Trophoblast cell (in vitro differentiated cells and primary cell): Measurements from ENCODE around the gene UBE2E2.
"Not testable (repeated sequence)": the region's sequence is repeated elsewhere in the genome, so short reads cannot be mapped to it uniquely, and the experiment has no call there.

Source experiments
- DNase-seq, 2 donors: peaks; one replicate each; pipeline ENCODE4 v3.0.0-alpha.2; 2016
- H2AFZ ChIP-seq: 2 replicates; pipeline ENCODE4 v1.6.1; 2013; ENCODE audit warnings: low read length, moderate library complexity, mild to moderate bottlenecking; ENCODE audit not compliant: insufficient read depth, poor library complexity
- H2AK5ac ChIP-seq: 2 replicates; pipeline ENCODE4 v1.6.1; 2013; ENCODE audit warnings: mild to moderate bottlenecking, low read length
- H2BK120ac ChIP-seq: 2 replicates; pipeline ENCODE4 v1.6.1; 2013; ENCODE audit warnings: low read length, mild to moderate bottlenecking, moderate library complexity; ENCODE audit not compliant: insufficient read depth, poor library complexity
- H2BK12ac ChIP-seq: 2 replicates; pipeline ENCODE4 v1.6.1; 2013; ENCODE audit warnings: mild to moderate bottlenecking, low read length, moderate library complexity
- H2BK5ac ChIP-seq: 2 replicates; pipeline ENCODE4 v1.6.1; 2013; ENCODE audit warnings: low read length, low read depth, moderate library complexity, mild to moderate bottlenecking; ENCODE audit not compliant: poor library complexity
- H3K14ac ChIP-seq: 2 replicates; pipeline ENCODE4 v1.6.1; 2013; ENCODE audit warnings: mild to moderate bottlenecking, low read length
- H3K18ac ChIP-seq: 2 replicates; pipeline ENCODE4 v1.6.1; 2013; ENCODE audit warnings: mild to moderate bottlenecking, low read length
- H3K23ac ChIP-seq: 2 replicates; pipeline ENCODE4 v1.6.1; 2013; ENCODE audit warnings: low read length
- H3K27ac ChIP-seq: 2 replicates; pipeline ENCODE4 v1.5.1; 2013; ENCODE audit warnings: low read depth, mild to moderate bottlenecking, inconsistent platforms, low read length, moderate library complexity
- H3K27me3 ChIP-seq: 2 replicates; pipeline ENCODE4 v1.6.1; 2013; ENCODE audit warnings: inconsistent platforms, mild to moderate bottlenecking, low read length, moderate library complexity; ENCODE audit not compliant: insufficient read depth
- H3K36me3 ChIP-seq, 2 experiments: 1 replicate in 1 of 2; 2 replicates in 1 of 2; pipeline ENCODE4 v1.6.1; 2013; ENCODE audit warnings: low read length in 2 of 2, mild to moderate bottlenecking in 2 of 2, moderate library complexity in 1 of 2; ENCODE audit not compliant: insufficient read depth in 2 of 2, control insufficient read depth in 1 of 2
- H3K4ac ChIP-seq: 2 replicates; pipeline ENCODE4 v1.6.1; 2013; ENCODE audit warnings: low read depth, mild to moderate bottlenecking, low read length, moderate library complexity
- H3K4me1 ChIP-seq, 2 experiments: 1 replicate in 1 of 2; 2 replicates in 1 of 2; pipeline ENCODE4 v1.6.1; 2013; ENCODE audit warnings: low read length in 2 of 2, mild to moderate bottlenecking in 2 of 2, moderate library complexity in 1 of 2; ENCODE audit not compliant: insufficient read depth in 2 of 2, control insufficient read depth in 1 of 2
- H3K4me2 ChIP-seq: 2 replicates; pipeline ENCODE4 v1.6.1; 2013; ENCODE audit warnings: inconsistent platforms, mild to moderate bottlenecking, low read length, moderate library complexity
- H3K4me3 ChIP-seq: 2 replicates; pipeline ENCODE4 v1.5.1; 2013; ENCODE audit warnings: mild to moderate bottlenecking, low read depth, low read length, inconsistent platforms
- H3K79me1 ChIP-seq: one replicate; pipeline ENCODE4 v1.6.1; 2013; ENCODE audit warnings: low read length
- H3K79me2 ChIP-seq: 2 replicates; pipeline ENCODE4 v1.6.1; 2013; ENCODE audit warnings: low read length, mild to moderate bottlenecking; ENCODE audit not compliant: control insufficient read depth, insufficient read depth, poor library complexity
- H3K9ac ChIP-seq: 2 replicates; pipeline ENCODE4 v1.6.1; 2013; ENCODE audit warnings: mild to moderate bottlenecking, low read length
- H3K9me3 ChIP-seq: 2 replicates; pipeline ENCODE4 v1.6.1; 2013; ENCODE audit warnings: low read depth, mild to moderate bottlenecking, control low read depth, inconsistent platforms, low read length; ENCODE audit not compliant: insufficient read depth
- H4K12ac ChIP-seq: 2 replicates; pipeline ENCODE4 v1.6.1; 2013; ENCODE audit warnings: low read depth, mild to moderate bottlenecking, low read length, moderate library complexity
- H4K8ac ChIP-seq: 2 replicates; pipeline ENCODE4 v1.6.1; 2013; ENCODE audit warnings: low read depth, mild to moderate bottlenecking, low read length, moderate library complexity
- H4K91ac ChIP-seq: one replicate; pipeline ENCODE4 v1.6.1; 2013; ENCODE audit warnings: low read depth, mild to moderate bottlenecking, low read length, moderate library complexity
- WGBS: extraction: QIAGEN DNeasy Blood & Tissue Kit; methylation state at CpG from one replicate; pipeline ENCODE4 v1.1.7; 2013; ENCODE audit warnings: missing lambda C conversion rate; ENCODE audit not compliant: insufficient read length, insufficient coverage; ENCODE audit errors: extremely low coverage; 5-methylcytosine and 5-hydroxymethylcytosine counted together

Gene UBE2E2

GRCh38 chr3:23176839-23177238, 26.3 kb upstream of the UBE2E2 start:
- not testable (repeated sequence) for H3K14ac ChIP-seq, H3K79me2 ChIP-seq, H4K8ac ChIP-seq, H4K12ac ChIP-seq, H3K4me3 ChIP-seq, H3K18ac ChIP-seq, DNase-seq, H2AK5ac ChIP-seq, H2BK5ac ChIP-seq, H3K4me1 ChIP-seq, H3K4ac ChIP-seq, H3K9ac ChIP-seq, H2BK12ac ChIP-seq, H3K27me3 ChIP-seq, H2AFZ ChIP-seq, H3K36me3 ChIP-seq, H3K79me1 ChIP-seq, H3K4me2 ChIP-seq, H4K91ac ChIP-seq, H3K23ac ChIP-seq, H3K9me3 ChIP-seq, H3K27ac ChIP-seq, H2BK120ac ChIP-seq
- no CpG with 5 or more reads among the region's 4 CpGs for WGBS

GRCh38 chr3:23182996-23183513, 20.1 kb upstream of the UBE2E2 start:
- Histone ChIP-seq H3K4ac (no peak overlapping the region), H4K91ac (no peak overlapping the region), H3K4me3 (no peak overlapping the region), H3K36me3 (no peaks in the 10 kb centered on the region), H4K8ac (no peak overlapping the region), H3K9ac (no peak overlapping the region), H3K27ac (no peak overlapping the region), H3K79me1 (no peaks in the 10 kb centered on the region), H3K18ac (no peak overlapping the region), H2AFZ (no peak overlapping the region), H3K14ac (no peak overlapping the region), H2BK120ac (no peak overlapping the region), H4K12ac (no peak overlapping the region), H2BK5ac (no peak overlapping the region), H3K9me3 (no peaks in the 10 kb centered on the region), H3K79me2 (no peaks in the 10 kb centered on the region), H3K27me3 (no peaks in the 10 kb centered on the region), H3K23ac (no peak overlapping the region), H3K4me2 (no peak overlapping the region), H2AK5ac (no peak overlapping the region), H2BK12ac (no peak overlapping the region), H3K4me1 (no peaks in the 10 kb centered on the region)
- WGBS = no CpG with 5 or more reads among the region's 3 CpGs
- DNase-seq = no peak

- Histone ChIP-seq H2BK120ac (no peak overlapping the region), H3K4me2 (no peak overlapping the region), H3K23ac (no peak overlapping the region), H2BK5ac (no peak overlapping the region), H2BK12ac (no peak overlapping the region), H3K27ac (no peak overlapping the region), H4K91ac (no peak overlapping the region), H3K4ac (no peak overlapping the region), H2AK5ac (no peak overlapping the region), H3K4me1 (no peaks in the 10 kb centered on the region), H3K9ac (no peak overlapping the region), H3K36me3 (no peaks in the 10 kb centered on the region), H3K79me2 (no peaks in the 10 kb centered on the region), H4K8ac (no peak overlapping the region), H3K4me3 (no peak overlapping the region), H3K18ac (no peak overlapping the region), H3K27me3 (no peaks in the 10 kb centered on the region), H3K9me3 (no peaks in the 10 kb centered on the region), H3K79me1 (no peaks in the 10 kb centered on the region), H4K12ac (no peak overlapping the region), H3K14ac (no peak overlapping the region), H2AFZ (no peak overlapping the region)
- WGBS = no CpG with 5 or more reads among the region's 3 CpGs
- peak; percentile 37 to 82 for DNase-seq
Observed at GRCh38 chr3:23183731-23184130, 19.4 kb upstream of the UBE2E2 start.

GRCh38 chr3:23185861-23186260, 17.3 kb upstream of the UBE2E2 start:
- H3K9ac ChIP-seq = no peak overlapping the region
- H3K4ac ChIP-seq = no peak overlapping the region
- H3K9me3 ChIP-seq = no peaks in the 10 kb centered on the region
- H2BK120ac ChIP-seq = no peak overlapping the region
- H3K4me1 ChIP-seq = no peaks in the 10 kb centered on the region
- no peak overlapping the region for H2AFZ ChIP-seq
- H3K36me3 ChIP-seq = no peaks in the 10 kb centered on the region
- WGBS = no CpG with 5 or more reads among the region's 2 CpGs
- H3K4me2 ChIP-seq = no peak overlapping the region
- no peak overlapping the region for H2BK5ac ChIP-seq
- no peak overlapping the region for H2BK12ac ChIP-seq
- no peak overlapping the region for H3K18ac ChIP-seq
- H3K4me3 ChIP-seq = no peak overlapping the region
- H4K12ac ChIP-seq = no peak overlapping the region
- H3K14ac ChIP-seq = no peak overlapping the region
- no peaks in the 10 kb centered on the region for H3K79me2 ChIP-seq
- no peak for DNase-seq
- H4K8ac ChIP-seq = no peak overlapping the region
- H3K79me1 ChIP-seq = no peaks in the 10 kb centered on the region
- H3K27me3 ChIP-seq = no peaks in the 10 kb centered on the region
- no peak overlapping the region for H3K27ac ChIP-seq
- no peak overlapping the region for H4K91ac ChIP-seq
- H2AK5ac ChIP-seq = no peak overlapping the region
- H3K23ac ChIP-seq = no peak overlapping the region
